SU-DHL-6 (cell line): Measurements from ENCODE around the gene SFSWAP.

Source experiments
- CTCF ChIP-seq: fragments of 200-600 bp; sonication (generic); IDR thresholded peaks from one replicate; pipeline ENCODE4 v1.5.1; 2017; ENCODE audit warnings: antibody characterized with exemption, mild to moderate bottlenecking, low read length, moderate library complexity; ENCODE audit not compliant: insufficient read depth, poor library complexity, severe bottlenecking
- EZH2phosphoT487 ChIP-seq: fragments of 200-600 bp; sonication (generic), shearing (Covaris generic); conservative IDR thresholded peaks from 2 replicates; pipeline ENCODE4 v1.6.1; 2018; ENCODE audit warnings: mild to moderate bottlenecking, antibody characterized with exemption, low read length, moderate library complexity, mixed read lengths

GRCh38 chr12:131817241-131817640 lies 106.4 kb downstream of the SFSWAP start:
- TF ChIP-seq CTCF (no peak), EZH2phosphoT487 (no peak)
